IMR-90 (cell line): Measurements from ENCODE around the gene HMOX1.
"Not testable (repeated sequence)": the region's sequence is repeated elsewhere in the genome, so short reads cannot be mapped to it uniquely, and the experiment has no call there.

Experiments
- CTCF ChIP-seq: conservative IDR thresholded peaks from 2 replicates; pipeline ENCODE4 v1.5.1; 2012; ENCODE audit warnings: mild to moderate bottlenecking, low read depth, low read length, improper control_type of control experiment
- NFE2L2 ChIP-seq: fragments of 150-350 bp; IDR thresholded peaks from 2 replicates; pipeline ENCODE4 v1.6.1; 2016; ENCODE audit warnings: low read depth, mild to moderate bottlenecking, low read length
- POLR2A ChIP-seq: IDR thresholded peaks from 2 replicates; pipeline ENCODE4 v1.6.1; 2012; ENCODE audit warnings: mild to moderate bottlenecking, low read depth, low read length

- not testable (repeated sequence) for TF ChIP-seq CTCF, POLR2A, NFE2L2
These were observed 57.9 kb downstream of the HMOX1 start for GRCh38 chr22:35438673-35439364.
